ENCODE results near the gene MATK. TPM values are rescaled to one million over a fixed set of nuclear protein-coding genes. Genes with fewer than 3 reads are reported as not detected.

Gene MATK
- polyA plus RNA-seq, 1 experiment: not detected

GRCh38 chr19:3803986-3804385, 17.8 kb upstream of the MATK start:
- Histone ChIP-seq H3K4me3 (ENCODE audit: low read depth, low read length) (no peak overlapping the region), H3K9me3 (ENCODE audit: control insufficient read depth, insufficient read depth, low read length) (peaks cover 23% of the 10 kb centered on the region), H3K27me3 (ENCODE audit: control insufficient read depth, insufficient read depth, low read length) (peaks cover 33% of the 10 kb centered on the region), H3K27ac (ENCODE audit: low read depth, low read length) (no peak overlapping the region)
- DNase-seq (ENCODE audit: low read depth, low spot score): no peak
- no peak for TF ChIP-seq CTCF (IDR thresholded peaks at IDR 0.05; ENCODE audit: low read depth, low read length)
- ChIA-PET POLR2A (no interaction called here), CTCF (no interaction called here)

- H3K27me3 ChIP-seq (ENCODE audit: control insufficient read depth, insufficient read depth, low read length): peaks cover 33% of the 10 kb centered on the region
- ChIA-PET CTCF (no interaction called here), POLR2A (no interaction called here)
- H3K27ac ChIP-seq (ENCODE audit: low read depth, low read length): no peak overlapping the region
- no peak for DNase-seq (ENCODE audit: low read depth, low spot score)
- H3K9me3 ChIP-seq (ENCODE audit: control insufficient read depth, insufficient read depth, low read length): peaks cover 16% of the 10 kb centered on the region
- no peak overlapping the region for H3K4me3 ChIP-seq (ENCODE audit: low read depth, low read length)
- TF ChIP-seq CTCF (IDR thresholded peaks at IDR 0.05; ENCODE audit: low read depth, low read length): no peak
These were observed 17.1 kb upstream of the MATK start for GRCh38 chr19:3803114-3803888.

GRCh38 chr19:3801412-3802096, 15.4 kb upstream of the MATK start:
- ChIA-PET CTCF (no interaction called here), POLR2A (no interaction called here)
- H3K27me3 ChIP-seq (ENCODE audit: control insufficient read depth, insufficient read depth, low read length): peaks cover 35% of the 10 kb centered on the region
- peak; percentile 49 for TF ChIP-seq CTCF (IDR thresholded peaks at IDR 0.05; ENCODE audit: low read depth, low read length)
- H3K9me3 ChIP-seq (ENCODE audit: control insufficient read depth, insufficient read depth, low read length): no peaks in the 10 kb centered on the region; the same call in none of the 2 replicates
- no peak for DNase-seq (ENCODE audit: low read depth, low spot score)
- H3K4me3 ChIP-seq (ENCODE audit: low read depth, low read length): peak overlapping the region; percentile 15
- no peak overlapping the region for H3K27ac ChIP-seq (ENCODE audit: low read depth, low read length)

- TF ChIP-seq CTCF (IDR thresholded peaks at IDR 0.05; ENCODE audit: low read depth, low read length): no peak
- no peak for DNase-seq (ENCODE audit: low read depth, low spot score)
- H3K9me3 ChIP-seq (ENCODE audit: control insufficient read depth, insufficient read depth, low read length): no peaks in the 10 kb centered on the region; the same call in none of the 2 replicates
- H3K4me3 ChIP-seq (ENCODE audit: low read depth, low read length): no peak overlapping the region; the same call in 1 of the 2 replicates
- H3K27me3 ChIP-seq (ENCODE audit: control insufficient read depth, insufficient read depth, low read length): peaks cover 35% of the 10 kb centered on the region
- H3K27ac ChIP-seq (ENCODE audit: low read depth, low read length): no peak overlapping the region
- ChIA-PET CTCF (no interaction called here), POLR2A (no interaction called here)
These were observed 14.8 kb upstream of the MATK start for GRCh38 chr19:3800996-3801395.

GRCh38 chr19:3798137-3798536, 12.0 kb upstream of the MATK start:
- no peak for TF ChIP-seq CTCF (IDR thresholded peaks at IDR 0.05; ENCODE audit: low read depth, low read length)
- H3K27ac ChIP-seq (ENCODE audit: low read depth, low read length): no peak overlapping the region
- no peaks in the 10 kb centered on the region; the same call in none of the 2 replicates for H3K9me3 ChIP-seq (ENCODE audit: control insufficient read depth, insufficient read depth, low read length)
- H3K27me3 ChIP-seq (ENCODE audit: control insufficient read depth, insufficient read depth, low read length): peaks cover 34% of the 10 kb centered on the region
- CTCF ChIA-PET: no interaction called here
- no peak overlapping the region for H3K4me3 ChIP-seq (ENCODE audit: low read depth, low read length)
- POLR2A ChIA-PET: no interaction called here
- no peak for DNase-seq (ENCODE audit: low read depth, low spot score)

Data from AG04450 (cell line).